M059J (cell line): ENCODE results near the gene DHRS13. TPM values are rescaled to one million over a fixed set of nuclear protein-coding genes. Genes with fewer than 3 reads are reported as not detected.
A peak's percentile ranks its signal among the peaks of the same experiment; 100 is the strongest.
"Not testable (repeated sequence)": the region's sequence is repeated elsewhere in the genome, so short reads cannot be mapped to it uniquely, and the experiment has no call there.

Experiments used
- DNase-seq: peaks from one replicate; pipeline ENCODE4 v3.0.0-alpha.2; 2012; ENCODE audit warnings: low read depth
- total RNA-seq: library from RNA; depleted of rRNA; stranded (reverse); fragments of >200 nt; shearing (Covaris generic); gene quantifications from 2 replicates; pipeline ENCODE4 v1.2.3, GENCODE V29; 2014

The DHRS13 gene
- total RNA-seq, 1 experiment from 2014 or later: 9.0 TPM

- DNase-seq: no peak
Measured at GRCh38 chr17:28935744-28936460, 33.0 kb upstream of the DHRS13 start.

GRCh38 chr17:28934508-28934907 is 31.6 kb upstream of the DHRS13 start:
- not testable (repeated sequence) for DNase-seq

- no peak for DNase-seq
Measured at GRCh38 chr17:28929787-28930186, 26.9 kb upstream of the DHRS13 start.

GRCh38 chr17:28928061-28928460 is 25.2 kb upstream of the DHRS13 start:
- peak; percentile 62 for DNase-seq

GRCh38 chr17:28926786-28927185 is 23.9 kb upstream of the DHRS13 start:
- DNase-seq: peak; percentile 81

- DNase-seq: no peak
Measured at GRCh38 chr17:28926366-28926765, 23.5 kb upstream of the DHRS13 start.

- DNase-seq: peak; percentile 96
Measured at GRCh38 chr17:28925912-28926365, 23.1 kb upstream of the DHRS13 start.

- no peak for DNase-seq
Measured at GRCh38 chr17:28920201-28920600, 17.3 kb upstream of the DHRS13 start.

GRCh38 chr17:28918295-28918694 is 15.4 kb upstream of the DHRS13 start:
- no peak for DNase-seq

GRCh38 chr17:28917465-28917864 is 14.6 kb upstream of the DHRS13 start:
- DNase-seq: no peak

GRCh38 chr17:28917029-28917428 is 14.2 kb upstream of the DHRS13 start:
- no peak for DNase-seq

GRCh38 chr17:28916302-28916934 is 13.5 kb upstream of the DHRS13 start:
- no peak for DNase-seq

GRCh38 chr17:28912938-28913333 is 10.1 kb upstream of the DHRS13 start:
- DNase-seq: no peak

GRCh38 chr17:28912281-28912937 is 9.5 kb upstream of the DHRS13 start:
- DNase-seq: no peak

GRCh38 chr17:28911411-28912045 is 8.6 kb upstream of the DHRS13 start:
- no peak for DNase-seq

- no peak for DNase-seq
Measured at GRCh38 chr17:28910534-28910933, 7.7 kb upstream of the DHRS13 start.

GRCh38 chr17:28908640-28909167 is 5.8 kb upstream of the DHRS13 start:
- DNase-seq: peak; percentile 67

GRCh38 chr17:28907709-28908475 is 5.0 kb upstream of the DHRS13 start:
- no peak for DNase-seq

GRCh38 chr17:28906706-28907438 is 4.0 kb upstream of the DHRS13 start:
- DNase-seq: no peak

GRCh38 chr17:28906276-28906675 is 3.4 kb upstream of the DHRS13 start:
- DNase-seq: no peak

- no peak for DNase-seq
Measured at GRCh38 chr17:28904800-28905199, 1.9 kb upstream of the DHRS13 start.
